ENCODE results near the gene HOXA4. TPM values are rescaled to one million over a fixed set of nuclear protein-coding genes. Genes with fewer than 3 reads are reported as not detected.

Gene HOXA4
- total RNA-seq, 1 donor from 2014 or later, result 0.98 TPM

- H3K36me3 ChIP-seq, result no peaks in the 10 kb centered on the region
- no peaks in the 10 kb centered on the region for H3K9me3 ChIP-seq
- no peaks in the 10 kb centered on the region for H3K27me3 ChIP-seq
- TF ChIP-seq POLR2A (IDR thresholded peaks at IDR 0.05) (no peak), POLR2AphosphoS5 (IDR thresholded peaks at IDR 0.05; ENCODE audit: insufficient read depth in 1 of 2, low read depth in 1 of 2) (peak; percentile 22 to 48), CTCF (IDR thresholded peaks at IDR 0.05) (no peak)
- peak overlapping the region; percentile 50 to 53 for H3K4me3 ChIP-seq
- H3K27ac ChIP-seq, result peak overlapping the region; percentile 75
- no peak for DNase-seq (ENCODE audit: extremely low spot score in 2 of 2)
- intact Hi-C loops (cut with DNase I), result no loop called here
- peaks cover 13% of the 10 kb centered on the region for H3K4me1 ChIP-seq
These were observed 17.3 kb downstream of the HOXA4 start for GRCh38 chr7:27112955-27113949.

- intact Hi-C loops (cut with DNase I), result no loop called here
These were observed 18.2 kb downstream of the HOXA4 start for GRCh38 chr7:27112361-27112760.

GRCh38 chr7:27111751-27112277, 18.7 kb downstream of the HOXA4 start:
- DNase-seq (ENCODE audit: extremely low spot score in 2 of 2), result no peak
- TF ChIP-seq CTCF (IDR thresholded peaks at IDR 0.05) (no peak), POLR2AphosphoS5 (IDR thresholded peaks at IDR 0.05; ENCODE audit: insufficient read depth in 1 of 2, low read depth in 1 of 2) (no peak), POLR2A (IDR thresholded peaks at IDR 0.05) (no peak)
- intact Hi-C loops (cut with DNase I), result no loop called here
- no peaks in the 10 kb centered on the region for H3K36me3 ChIP-seq
- peak overlapping the region; percentile 1 for H3K27ac ChIP-seq
- no peak overlapping the region for H3K4me3 ChIP-seq
- H3K9me3 ChIP-seq, result no peaks in the 10 kb centered on the region
- no peaks in the 10 kb centered on the region for H3K27me3 ChIP-seq
- peaks cover 13% of the 10 kb centered on the region for H3K4me1 ChIP-seq

More at GRCh38 chr7:27112361-27112760, 18.2 kb downstream of the HOXA4 start:
- no peak for DNase-seq (ENCODE audit: extremely low spot score in 2 of 2)
- H3K36me3 ChIP-seq, result no peaks in the 10 kb centered on the region
- no peak overlapping the region for H3K27ac ChIP-seq
- no peaks in the 10 kb centered on the region for H3K27me3 ChIP-seq
- TF ChIP-seq POLR2A (IDR thresholded peaks at IDR 0.05) (no peak), POLR2AphosphoS5 (IDR thresholded peaks at IDR 0.05; ENCODE audit: insufficient read depth in 1 of 2, low read depth in 1 of 2) (peak in 1 of 2 donors; percentile 19)
- peaks cover 13% of the 10 kb centered on the region for H3K4me1 ChIP-seq
- H3K4me3 ChIP-seq, result no peak overlapping the region
- no peaks in the 10 kb centered on the region for H3K9me3 ChIP-seq

- Histone ChIP-seq H3K4me3 (peak overlapping the region; percentile 4 to 18), H3K27me3 (no peaks in the 10 kb centered on the region)
- TF ChIP-seq CTCF (IDR thresholded peaks at IDR 0.05) (no peak), POLR2AphosphoS5 (IDR thresholded peaks at IDR 0.05; ENCODE audit: insufficient read depth in 1 of 2, low read depth in 1 of 2) (peak in 1 of 2 donors; percentile 8), POLR2A (IDR thresholded peaks at IDR 0.05) (no peak)
These were observed 19.4 kb downstream of the HOXA4 start for GRCh38 chr7:27111042-27111750.

More at GRCh38 chr7:27111042-27111750, 19.4 kb downstream of the HOXA4 start:
- no peaks in the 10 kb centered on the region for H3K9me3 ChIP-seq
- DNase-seq (ENCODE audit: extremely low spot score in 2 of 2), result no peak
- no peaks in the 10 kb centered on the region for H3K36me3 ChIP-seq
- H3K4me1 ChIP-seq, result peaks cover 13% of the 10 kb centered on the region
- peak overlapping the region; percentile 1 for H3K27ac ChIP-seq
- intact Hi-C loops (cut with DNase I), result no loop called here
